ENCODE measurements around the gene DPP4. TPM values are rescaled to one million over a fixed set of nuclear protein-coding genes. Genes with fewer than 3 reads are reported as not detected.

Gene DPP4
- total and polyA plus RNA-seq, 2 experiments from 2014 or later: 0.09 TPM; not detected in 1

DNA sequence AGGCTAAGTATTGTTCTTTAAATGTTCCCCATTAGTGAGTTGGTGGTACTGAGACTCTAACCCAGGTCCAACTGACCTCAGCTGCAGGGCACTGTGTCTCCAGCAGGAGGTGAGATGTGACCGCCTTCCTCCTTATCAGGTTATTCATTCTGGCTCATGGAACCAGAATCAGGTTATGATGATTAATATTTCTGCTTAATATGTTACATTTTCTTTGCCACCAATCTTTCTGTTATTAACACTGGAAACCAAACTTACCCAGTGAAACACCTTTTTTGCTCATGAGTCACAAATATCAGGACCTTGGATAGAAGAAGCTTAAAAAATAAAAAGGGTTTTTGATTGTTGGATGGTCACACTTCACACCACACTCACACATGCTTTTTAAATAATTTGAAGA, 85.4 kb downstream of the DPP4 start:
- Histone ChIP-seq H3K9me3 (ENCODE audit: low read depth) (no peaks in the 10 kb centered on the region), H3K36me3 (no peaks in the 10 kb centered on the region), H3K27me3 (no peaks in the 10 kb centered on the region), H3K27ac (no peak overlapping the region), H3K4me3 (no peak overlapping the region), H3K4me1 (ENCODE audit: low read depth) (no peaks in the 10 kb centered on the region)
- TF ChIP-seq, protein P1, sequence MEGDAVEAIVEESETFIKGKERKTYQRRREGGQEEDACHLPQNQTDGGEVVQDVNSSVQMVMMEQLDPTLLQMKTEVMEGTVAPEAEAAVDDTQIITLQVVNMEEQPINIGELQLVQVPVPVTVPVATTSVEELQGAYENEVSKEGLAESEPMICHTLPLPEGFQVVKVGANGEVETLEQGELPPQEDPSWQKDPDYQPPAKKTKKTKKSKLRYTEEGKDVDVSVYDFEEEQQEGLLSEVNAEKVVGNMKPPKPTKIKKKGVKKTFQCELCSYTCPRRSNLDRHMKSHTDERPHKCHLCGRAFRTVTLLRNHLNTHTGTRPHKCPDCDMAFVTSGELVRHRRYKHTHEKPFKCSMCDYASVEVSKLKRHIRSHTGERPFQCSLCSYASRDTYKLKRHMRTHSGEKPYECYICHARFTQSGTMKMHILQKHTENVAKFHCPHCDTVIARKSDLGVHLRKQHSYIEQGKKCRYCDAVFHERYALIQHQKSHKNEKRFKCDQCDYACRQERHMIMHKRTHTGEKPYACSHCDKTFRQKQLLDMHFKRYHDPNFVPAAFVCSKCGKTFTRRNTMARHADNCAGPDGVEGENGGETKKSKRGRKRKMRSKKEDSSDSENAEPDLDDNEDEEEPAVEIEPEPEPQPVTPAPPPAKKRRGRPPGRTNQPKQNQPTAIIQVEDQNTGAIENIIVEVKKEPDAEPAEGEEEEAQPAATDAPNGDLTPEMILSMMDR (IDR thresholded peaks at IDR 0.05; ENCODE audit: low read depth, low read length): no peak
- no peak for DNase-seq (ENCODE audit: low read depth in 1 of 2, low spot score in 1 of 2)

DNA sequence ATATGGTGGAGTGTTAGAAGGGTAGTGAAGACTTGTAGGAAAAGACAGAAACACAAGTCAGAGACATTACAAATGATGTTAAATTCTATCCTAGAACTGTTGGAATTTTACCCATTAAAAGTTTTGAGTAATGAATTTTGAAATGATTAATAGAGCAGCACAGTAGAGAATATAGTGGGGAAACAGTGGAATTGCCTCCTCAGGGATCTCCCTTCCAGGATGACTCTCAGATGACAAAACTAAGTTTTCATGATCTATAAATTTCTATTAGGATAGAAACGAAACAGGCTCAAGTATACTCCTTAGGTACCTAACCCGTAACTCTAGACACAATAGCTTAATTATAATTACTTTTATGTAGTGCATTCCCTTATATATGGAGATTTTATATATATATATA, 86.7 kb downstream of the DPP4 start:
- TF ChIP-seq, protein P1 (IDR thresholded peaks at IDR 0.05; ENCODE audit: low read depth, low read length): no peak
- Histone ChIP-seq H3K36me3 (no peaks in the 10 kb centered on the region), H3K27me3 (no peaks in the 10 kb centered on the region), H3K27ac (no peak overlapping the region), H3K4me1 (ENCODE audit: low read depth) (no peaks in the 10 kb centered on the region), H3K9me3 (ENCODE audit: low read depth) (no peaks in the 10 kb centered on the region), H3K4me3 (no peak overlapping the region)
- no peak for DNase-seq (ENCODE audit: low read depth in 1 of 2, low spot score in 1 of 2)

DNA sequence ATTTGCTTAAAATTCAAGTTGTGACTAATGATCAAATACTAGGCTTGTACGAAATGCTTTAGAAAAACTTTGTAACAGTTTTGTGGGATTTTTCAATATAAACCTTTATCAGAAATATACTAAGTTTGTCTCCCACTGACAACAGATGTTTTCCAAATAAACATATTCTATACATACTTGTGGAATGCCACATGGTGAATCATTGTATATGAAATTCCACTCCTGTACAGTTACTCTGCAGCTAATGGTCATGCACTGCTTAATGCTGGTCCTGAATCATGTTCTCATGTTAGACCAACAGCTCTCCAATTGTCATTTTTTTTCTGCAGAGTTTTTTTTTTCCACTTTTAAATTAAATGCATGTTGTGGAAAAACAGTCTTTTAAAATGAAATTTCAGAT, 90.1 kb downstream of the DPP4 start:
- no peak overlapping the region for H3K4me3 ChIP-seq
- no peaks in the 10 kb centered on the region for H3K36me3 ChIP-seq
- no peaks in the 10 kb centered on the region for H3K4me1 ChIP-seq (ENCODE audit: low read depth)
- no peaks in the 10 kb centered on the region for H3K27me3 ChIP-seq
- no peak overlapping the region for H3K27ac ChIP-seq
- H3K9me3 ChIP-seq (ENCODE audit: low read depth): no peaks in the 10 kb centered on the region
- TF ChIP-seq, protein P1 (IDR thresholded peaks at IDR 0.05; ENCODE audit: low read depth, low read length): no peak
- DNase-seq (ENCODE audit: low read depth in 1 of 2, low spot score in 1 of 2): no peak

DNA sequence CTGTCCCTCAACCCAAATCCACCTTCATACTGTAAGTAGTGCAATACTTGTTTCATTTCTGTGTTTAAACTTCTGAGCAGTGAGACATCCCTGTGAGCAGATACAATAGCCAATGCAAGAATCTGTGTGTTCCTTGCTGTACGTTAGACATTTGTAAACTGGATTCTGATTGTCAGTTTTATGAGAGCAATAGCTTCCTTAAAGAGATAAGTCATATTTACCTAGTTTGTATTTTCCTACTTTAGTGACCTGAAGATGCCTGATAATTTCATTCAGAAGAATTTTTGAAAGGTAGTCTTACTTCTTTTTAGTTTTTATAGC, 90.7 kb downstream of the DPP4 start:
- Histone ChIP-seq H3K36me3 (no peaks in the 10 kb centered on the region), H3K27ac (no peak overlapping the region), H3K4me1 (ENCODE audit: low read depth) (no peaks in the 10 kb centered on the region), H3K4me3 (no peak overlapping the region), H3K27me3 (no peaks in the 10 kb centered on the region), H3K9me3 (ENCODE audit: low read depth) (no peaks in the 10 kb centered on the region)
- TF ChIP-seq, protein P1 (IDR thresholded peaks at IDR 0.05; ENCODE audit: low read depth, low read length): no peak
- DNase-seq (ENCODE audit: low read depth in 1 of 2, low spot score in 1 of 2): no peak

DNA sequence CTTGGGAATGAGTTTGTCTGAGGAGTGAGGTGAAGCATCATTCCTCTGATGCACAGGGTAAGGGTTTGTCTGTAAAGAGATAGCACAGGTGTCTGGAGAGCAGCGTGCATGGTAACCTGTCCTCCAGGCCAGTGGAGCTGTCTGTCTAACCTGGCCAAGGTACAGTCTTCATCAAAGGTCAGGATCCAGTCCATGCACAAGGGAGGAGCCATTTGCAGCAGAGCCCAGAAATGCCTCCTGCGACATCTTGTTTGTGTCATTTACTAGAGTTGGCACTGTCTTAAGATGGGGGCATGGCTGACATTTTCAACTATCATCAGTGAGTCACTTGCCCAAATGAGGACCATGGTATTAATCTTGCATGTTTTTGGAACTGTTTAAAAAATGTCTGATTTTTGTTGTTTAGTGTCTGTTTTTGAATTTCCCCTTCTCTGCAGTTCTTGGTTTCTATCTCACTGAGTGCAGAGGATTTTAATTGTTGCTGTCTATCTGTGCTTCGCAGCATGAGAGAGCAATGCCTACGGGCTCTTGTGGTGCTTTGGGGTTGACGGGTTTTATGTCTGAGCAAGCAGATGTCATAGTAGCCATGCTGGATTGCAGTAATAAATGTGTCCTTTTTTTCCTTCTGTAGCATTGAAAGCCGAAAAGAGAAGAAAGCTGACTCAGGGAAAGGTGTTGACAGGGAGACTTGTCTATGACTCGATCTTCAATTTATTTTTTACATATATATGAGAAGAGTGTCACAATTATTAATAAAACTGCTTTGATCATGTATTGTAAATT, 91.3 kb downstream of the DPP4 start:
- DNase-seq (ENCODE audit: low read depth in 1 of 2, low spot score in 1 of 2): no peak
- Histone ChIP-seq H3K9me3 (ENCODE audit: low read depth) (no peaks in the 10 kb centered on the region), H3K27ac (no peak overlapping the region), H3K27me3 (no peaks in the 10 kb centered on the region), H3K36me3 (no peaks in the 10 kb centered on the region), H3K4me3 (no peak overlapping the region), H3K4me1 (ENCODE audit: low read depth) (no peaks in the 10 kb centered on the region)
- TF ChIP-seq, protein P1 (IDR thresholded peaks at IDR 0.05; ENCODE audit: low read depth, low read length): no peak
